GM12872 (cell line): ENCODE data around the gene QSOX2.

Source experiments
- TF ChIP-seq, protein P1 (sequence below): IDR thresholded peaks from 3 replicates; pipeline ENCODE4 v1.5.1; 2011; ENCODE audit warnings: low read depth, mild to moderate bottlenecking, low read length, moderate library complexity; ENCODE audit not compliant: insufficient read depth

Gene QSOX2

DNA sequence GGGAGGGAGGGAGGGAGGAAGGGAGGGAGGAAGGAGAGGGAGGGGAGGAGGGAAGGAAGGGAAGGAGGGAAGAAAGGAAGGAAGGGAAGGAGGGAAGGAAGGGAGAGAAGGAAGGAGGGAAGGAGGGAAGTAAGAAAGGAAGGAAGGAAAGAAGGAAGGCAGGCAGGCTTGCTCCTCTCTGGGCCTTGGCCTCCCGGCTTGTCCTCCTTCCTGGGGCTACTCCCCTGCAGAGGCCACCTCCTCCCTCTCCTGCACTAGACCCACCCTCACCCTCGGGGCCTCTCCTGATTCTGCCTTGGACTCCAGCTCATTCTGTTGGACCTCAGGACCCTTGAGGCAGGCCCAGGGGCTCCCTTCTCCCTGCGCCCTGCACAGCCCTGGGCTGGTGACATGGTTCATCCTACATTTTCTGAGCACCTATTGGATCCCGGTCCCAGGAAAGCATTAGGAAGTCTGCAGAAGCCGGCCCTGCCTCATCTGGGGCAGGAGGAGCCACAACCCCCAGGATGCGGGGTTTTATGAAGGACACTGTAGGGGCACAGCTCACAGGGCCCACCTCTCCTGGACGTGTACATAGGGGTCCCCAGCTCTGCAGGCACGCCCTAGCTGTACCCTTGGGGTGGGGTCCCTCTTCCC is 63.7 kb downstream of the QSOX2 start:
- TF ChIP-seq, protein P1, sequence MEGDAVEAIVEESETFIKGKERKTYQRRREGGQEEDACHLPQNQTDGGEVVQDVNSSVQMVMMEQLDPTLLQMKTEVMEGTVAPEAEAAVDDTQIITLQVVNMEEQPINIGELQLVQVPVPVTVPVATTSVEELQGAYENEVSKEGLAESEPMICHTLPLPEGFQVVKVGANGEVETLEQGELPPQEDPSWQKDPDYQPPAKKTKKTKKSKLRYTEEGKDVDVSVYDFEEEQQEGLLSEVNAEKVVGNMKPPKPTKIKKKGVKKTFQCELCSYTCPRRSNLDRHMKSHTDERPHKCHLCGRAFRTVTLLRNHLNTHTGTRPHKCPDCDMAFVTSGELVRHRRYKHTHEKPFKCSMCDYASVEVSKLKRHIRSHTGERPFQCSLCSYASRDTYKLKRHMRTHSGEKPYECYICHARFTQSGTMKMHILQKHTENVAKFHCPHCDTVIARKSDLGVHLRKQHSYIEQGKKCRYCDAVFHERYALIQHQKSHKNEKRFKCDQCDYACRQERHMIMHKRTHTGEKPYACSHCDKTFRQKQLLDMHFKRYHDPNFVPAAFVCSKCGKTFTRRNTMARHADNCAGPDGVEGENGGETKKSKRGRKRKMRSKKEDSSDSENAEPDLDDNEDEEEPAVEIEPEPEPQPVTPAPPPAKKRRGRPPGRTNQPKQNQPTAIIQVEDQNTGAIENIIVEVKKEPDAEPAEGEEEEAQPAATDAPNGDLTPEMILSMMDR: no peak

DNA sequence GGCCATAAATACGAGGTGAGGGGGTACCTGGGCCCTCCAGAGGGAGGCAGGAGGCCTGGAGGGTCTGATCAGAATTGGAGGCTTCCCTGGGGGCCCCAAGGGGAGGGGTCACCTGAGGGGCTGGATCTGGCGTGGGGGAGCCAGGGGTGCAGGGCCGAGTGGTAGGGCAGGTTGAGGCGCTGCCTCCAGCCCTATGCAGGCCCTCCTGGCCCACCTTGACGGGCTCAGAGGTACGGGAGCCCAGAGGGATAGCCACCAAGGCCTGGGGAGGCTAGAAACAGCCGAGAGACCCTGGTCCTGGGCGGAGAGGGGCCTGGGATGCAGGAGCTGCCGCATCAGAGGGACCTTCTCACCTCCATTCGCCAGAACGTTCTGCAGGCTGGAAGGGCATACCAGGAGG is 65.0 kb downstream of the QSOX2 start:
- TF ChIP-seq, protein P1: no peak

DNA sequence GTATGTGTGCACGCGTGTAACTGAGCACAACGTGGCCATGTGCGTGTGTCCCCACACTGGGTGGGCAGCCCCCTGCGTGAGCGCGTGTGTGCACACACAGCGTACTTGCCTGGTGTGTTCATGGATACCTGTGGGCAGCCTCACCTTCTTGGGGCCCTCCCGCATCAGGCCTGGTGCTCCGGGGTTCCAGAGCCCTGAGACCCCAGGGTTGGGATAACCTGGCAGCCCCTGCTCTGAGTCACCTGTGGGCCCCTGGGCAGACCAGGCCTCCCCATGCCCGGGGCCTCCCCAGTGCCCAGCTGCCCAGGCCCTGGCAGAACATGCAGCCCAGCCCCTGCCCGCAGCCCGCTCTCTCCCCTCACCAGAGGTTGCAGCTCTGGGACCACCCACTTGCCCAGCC is 65.9 kb downstream of the QSOX2 start:
- TF ChIP-seq, protein P1: no peak

DNA sequence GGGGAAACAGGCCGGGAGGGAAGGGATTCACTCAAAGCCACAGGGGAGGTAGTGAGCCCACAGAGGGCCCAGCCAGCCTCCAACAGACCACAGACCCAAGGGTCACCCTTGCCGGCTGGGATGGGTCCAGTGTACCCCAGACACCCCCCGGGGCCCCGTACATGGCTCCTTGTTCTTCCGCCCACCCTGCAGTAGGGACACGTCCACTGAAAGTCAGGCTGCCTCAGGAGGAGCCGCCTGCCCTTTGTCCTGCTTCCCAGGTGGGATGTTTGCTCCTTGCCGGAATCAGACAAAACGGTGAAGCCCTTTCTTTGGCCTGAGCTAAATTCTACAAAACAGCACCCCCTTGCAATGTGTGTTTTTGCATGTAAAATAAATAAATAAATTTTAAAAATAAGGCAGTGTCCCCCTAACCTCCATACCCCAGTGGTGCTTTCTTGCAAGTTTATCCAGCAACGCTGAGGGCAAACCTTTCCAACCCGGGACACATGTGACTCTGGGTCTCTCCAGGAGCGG is 66.5 kb downstream of the QSOX2 start:
- TF ChIP-seq, protein P1: no peak

DNA sequence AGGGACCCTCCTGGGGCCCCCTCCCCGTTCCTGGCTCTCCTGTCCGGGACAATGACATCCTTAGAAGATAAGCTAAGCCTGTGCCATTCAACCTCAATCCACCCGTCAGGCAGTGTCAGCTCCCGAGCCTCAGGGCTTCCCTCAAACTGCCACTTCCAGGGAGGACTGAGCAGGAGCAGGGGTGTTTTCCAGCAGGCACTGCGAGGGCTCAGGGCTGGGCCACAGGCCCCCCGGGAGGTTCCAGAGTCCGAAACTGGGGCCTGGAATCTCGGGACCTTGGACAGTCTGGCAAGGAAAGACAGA is 66.9 kb downstream of the QSOX2 start:
- TF ChIP-seq, protein P1: no peak

DNA sequence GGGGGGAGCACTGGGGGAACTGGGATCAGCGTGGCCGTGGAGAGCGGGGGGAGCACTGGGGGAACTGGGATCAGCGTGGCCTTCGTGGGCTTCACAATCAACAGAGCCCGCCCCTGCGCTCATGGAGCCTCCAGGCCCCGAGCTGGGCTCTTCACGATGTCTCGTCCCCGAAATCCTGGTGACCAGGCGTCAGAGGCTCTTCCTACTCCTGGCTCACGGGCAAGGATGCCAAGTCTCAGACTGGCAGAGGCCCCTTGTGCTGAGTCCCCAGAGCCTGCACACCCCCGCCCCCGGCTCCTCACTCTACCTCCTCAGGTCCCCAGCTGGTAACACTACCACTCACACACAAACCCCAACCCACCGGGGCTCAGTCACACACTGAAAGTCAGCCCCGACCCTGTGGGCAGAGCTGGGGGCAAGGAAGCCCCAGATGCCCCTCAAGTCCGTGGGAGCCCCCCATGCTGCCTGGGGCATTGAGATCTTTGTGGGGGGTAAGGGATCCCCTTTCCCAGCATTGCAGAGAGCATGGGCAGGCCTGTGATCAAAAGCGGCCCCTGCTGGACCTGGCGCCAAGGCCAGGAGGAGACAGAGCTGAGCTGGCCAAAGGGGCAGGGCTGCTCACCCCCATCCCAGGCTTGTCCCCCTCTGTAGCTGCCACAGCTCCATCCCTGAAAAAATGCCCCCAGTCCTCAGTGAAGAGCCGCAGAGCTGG is 67.4 kb downstream of the QSOX2 start:
- TF ChIP-seq, protein P1: no peak

DNA sequence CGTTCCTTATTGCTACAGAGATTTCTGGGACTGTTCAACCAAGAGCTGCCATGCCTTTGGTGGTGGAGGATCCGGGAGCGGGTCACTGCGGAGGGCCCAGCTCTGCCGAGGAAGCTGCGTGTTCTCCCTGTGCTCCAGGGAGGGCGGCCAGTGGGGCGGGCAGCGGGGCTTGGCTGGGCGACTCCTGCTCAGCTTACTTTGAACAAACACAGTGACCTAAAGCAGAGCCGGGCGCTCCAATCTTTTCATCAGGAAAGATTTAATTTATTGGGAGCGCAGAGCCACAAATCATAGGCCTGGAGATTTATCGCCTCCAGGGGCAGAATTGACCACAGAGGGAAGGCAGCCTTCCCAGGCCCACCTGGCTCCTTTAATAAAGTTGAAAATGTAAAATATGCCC is 68.4 kb downstream of the QSOX2 start:
- TF ChIP-seq, protein P1: no peak
